Calu3 (cell line): Measurements from ENCODE around the gene MBNL2. TPM values are rescaled to one million over a fixed set of nuclear protein-coding genes. Genes with fewer than 3 reads are reported as not detected.

ENCODE experiments used
- BruUV-seq: library from RNA; stranded (reverse); fragments of 400-500 nt; replicated peaks from 2 replicates; lab custom pipeline; 2021; lab: Mats Ljungman, UMichigan
- CTCF ChIA-PET: fragments of 300-600 bp; sonication (Branson Sonifier 250); formaldehyde crosslinking; loops from one replicate; lab custom pipeline; 2022; ENCODE audit warnings: antibody characterized with exemption; lab: Charles Lee
- DNase-seq: peaks from one replicate; pipeline ENCODE4 v3.0.0; 2022
- H3K27ac Mint-ChIP-seq: one replicate; pipeline ENCODE4 v1.8.0; 2022; ENCODE audit warnings: mixed read lengths; ENCODE audit not compliant: unreplicated experiment
- H3K27me3 Mint-ChIP-seq: one replicate; pipeline ENCODE4 v1.8.0; 2022; ENCODE audit warnings: mixed read lengths; ENCODE audit not compliant: unreplicated experiment
- H3K36me3 Mint-ChIP-seq: one replicate; pipeline ENCODE4 v1.8.0; 2022; ENCODE audit warnings: mild to moderate bottlenecking, moderate library complexity, mixed read lengths; ENCODE audit not compliant: insufficient read depth, unreplicated experiment
- H3K4me1 Mint-ChIP-seq: one replicate; pipeline ENCODE4 v1.8.0; 2022; ENCODE audit warnings: mild to moderate bottlenecking, low read depth, mixed read lengths; ENCODE audit not compliant: unreplicated experiment
- H3K4me3 Mint-ChIP-seq: one replicate; pipeline ENCODE4 v1.8.0; 2022; ENCODE audit warnings: mild to moderate bottlenecking, low read depth, moderate library complexity, mixed read lengths; ENCODE audit not compliant: unreplicated experiment
- H3K9me3 Mint-ChIP-seq: one replicate; pipeline ENCODE4 v1.8.0; 2022; ENCODE audit warnings: low read depth, mixed read lengths; ENCODE audit not compliant: unreplicated experiment
- CTCF ChIP-seq: fragments of 200-600 bp; IDR thresholded peaks from one replicate; pipeline ENCODE4 v1.8.0; 2022; ENCODE audit warnings: antibody characterized with exemption; ENCODE audit not compliant: unreplicated experiment
- intact Hi-C: fragments of 100-400 bp; cut with micrococcal nuclease; formaldehyde crosslinking; loops from one replicate; pipeline ENCODE4 v1.10.0; 2022; ENCODE audit not compliant: unreplicated experiment
- total RNA-seq: library from RNA; stranded (reverse); gene quantifications from 2 replicates; pipeline ENCODE4 v1.2.3, GENCODE V29; 2022

MBNL2 gene
- total RNA-seq, 1 experiment from 2014 or later, result 37.1 TPM

- Mint-ChIP-seq H3K4me1 (peaks cover 15% of the 10 kb centered on the region), H3K9me3 (no peaks in the 10 kb centered on the region), H3K27ac (no peak overlapping the region), H3K4me3 (no peak overlapping the region), H3K36me3 (peaks cover 7% of the 10 kb centered on the region), H3K27me3 (no peaks in the 10 kb centered on the region)
- intact Hi-C loops, result no loop called here
- CTCF ChIA-PET, result no interaction called here
- DNase-seq, result no peak
- BruUV-seq, result no TSS peak
- no peak for TF ChIP-seq CTCF
Measured at GRCh38 chr13:97182111-97182890, 39.8 kb upstream of the MBNL2 start.

GRCh38 chr13:97185291-97185690, 36.8 kb upstream of the MBNL2 start:
- TF ChIP-seq CTCF, result no peak
- H3K27ac Mint-ChIP-seq, result no peak overlapping the region
- CTCF ChIA-PET, result no interaction called here

GRCh38 chr13:97185751-97186150, 36.4 kb upstream of the MBNL2 start:
- Mint-ChIP-seq H3K27me3 (no peaks in the 10 kb centered on the region), H3K27ac (no peak overlapping the region), H3K36me3 (no peaks in the 10 kb centered on the region), H3K4me1 (no peaks in the 10 kb centered on the region), H3K4me3 (no peak overlapping the region), H3K9me3 (no peaks in the 10 kb centered on the region)
- DNase-seq, result no peak
- no peak for TF ChIP-seq CTCF
- intact Hi-C loops, result no loop called here
- BruUV-seq, result no TSS peak
- CTCF ChIA-PET, result no interaction called here

More at GRCh38 chr13:97185291-97185690, 36.8 kb upstream of the MBNL2 start:
- Mint-ChIP-seq H3K4me3 (no peak overlapping the region), H3K4me1 (no peaks in the 10 kb centered on the region), H3K9me3 (no peaks in the 10 kb centered on the region), H3K36me3 (no peaks in the 10 kb centered on the region), H3K27me3 (no peaks in the 10 kb centered on the region)
- no TSS peak for BruUV-seq
- intact Hi-C loops, result no loop called here
- DNase-seq, result no peak

- H3K27ac Mint-ChIP-seq, result no peak overlapping the region
- BruUV-seq, result no TSS peak
- TF ChIP-seq CTCF, result no peak
- H3K4me3 Mint-ChIP-seq, result no peak overlapping the region
- no peaks in the 10 kb centered on the region for H3K36me3 Mint-ChIP-seq
- CTCF ChIA-PET, result no interaction called here
- intact Hi-C loops, result no loop called here
- H3K27me3 Mint-ChIP-seq, result no peaks in the 10 kb centered on the region
- H3K9me3 Mint-ChIP-seq, result no peaks in the 10 kb centered on the region
- DNase-seq, result no peak
- H3K4me1 Mint-ChIP-seq, result peaks cover 16% of the 10 kb centered on the region
Measured at GRCh38 chr13:97188207-97188606, 33.9 kb upstream of the MBNL2 start.
